Prostate gland (tissue), 2 donors: ENCODE measurements around the gene ZNF740. TPM values are rescaled to one million over a fixed set of nuclear protein-coding genes. Genes with fewer than 3 reads are reported as not detected.

Experiments
- DNase-seq: peaks from one replicate; pipeline ENCODE4 v3.0.0-alpha.2; 2019; ENCODE audit warnings: low spot score
- H3K27ac ChIP-seq, 2 donors: fragments of 200-600 bp; sonication (generic); 2 replicates each; pipeline ENCODE4 v1.5.1; 2017 to 2019
- H3K27me3 ChIP-seq: fragments of 200-600 bp; sonication (generic); replicated peaks from 2 replicates; pipeline ENCODE4 v1.5.1; 2019; ENCODE audit not compliant: insufficient read depth
- H3K36me3 ChIP-seq, 2 donors: fragments of 200-600 bp; sonication (generic); 1 replicate in 1 of 2; 2 replicates in 1 of 2; pipeline versions ENCODE4 v1.5.1 to v1.8.1; 2017 to 2019
- H3K4me1 ChIP-seq: fragments of 200-600 bp; sonication (generic); replicated peaks from 2 replicates; pipeline ENCODE4 v1.5.1; 2019
- H3K4me3 ChIP-seq, 2 donors: fragments of 200-600 bp; sonication (generic); 2 replicates each; pipeline ENCODE4 v1.5.1; 2017 to 2019
- H3K9me3 ChIP-seq: fragments of 200-600 bp; sonication (generic); 2 replicates; pipeline ENCODE4 v1.5.1; 2017
- POLR2A ChIP-seq: fragments of 450-650 bp; IDR thresholded peaks from one replicate; pipeline ENCODE4 v1.6.1; 2016; ENCODE audit warnings: antibody characterized with exemption, mild to moderate bottlenecking
- POLR2AphosphoS5 ChIP-seq: sonication (generic); formaldehyde crosslinking; IDR thresholded peaks from one replicate; pipeline ENCODE4 v1.6.1; 2017; ENCODE audit warnings: antibody characterized with exemption
- WGBS: methylation state at CpG from one replicate; pipeline ENCODE4 v1.1.5; 2018; 5-methylcytosine and 5-hydroxymethylcytosine counted together
- intact Hi-C: fragments of 100-400 bp; cut with DNase I; formaldehyde crosslinking; loops from one replicate; pipeline ENCODE4 v1.14.2; 2022
- total RNA-seq, 2 donors: library from RNA; depleted of rRNA; stranded (reverse); fragments of >200 nt; gene quantifications; one replicate each; pipeline ENCODE4 v1.1.0, GENCODE V29; 2016
- TF ChIP-seq, protein P1 (sequence below), 4 experiments: fragments of 200-600 bp in 2 of 4; fragments of 450-650 bp in 2 of 4; sonication (generic) in 2 of 4; IDR thresholded peaks; 1 replicate in 3 of 4; 2 replicates in 1 of 4; pipeline ENCODE4 v1.5.1; 2016 to 2019; ENCODE audit warnings: antibody characterized with exemption in 4 of 4, mild to moderate bottlenecking in 2 of 4, moderate library complexity in 2 of 4

The ZNF740 gene
- total RNA-seq, 2 donors from 2014 or later: 17.0 to 19.1 TPM

DNA sequence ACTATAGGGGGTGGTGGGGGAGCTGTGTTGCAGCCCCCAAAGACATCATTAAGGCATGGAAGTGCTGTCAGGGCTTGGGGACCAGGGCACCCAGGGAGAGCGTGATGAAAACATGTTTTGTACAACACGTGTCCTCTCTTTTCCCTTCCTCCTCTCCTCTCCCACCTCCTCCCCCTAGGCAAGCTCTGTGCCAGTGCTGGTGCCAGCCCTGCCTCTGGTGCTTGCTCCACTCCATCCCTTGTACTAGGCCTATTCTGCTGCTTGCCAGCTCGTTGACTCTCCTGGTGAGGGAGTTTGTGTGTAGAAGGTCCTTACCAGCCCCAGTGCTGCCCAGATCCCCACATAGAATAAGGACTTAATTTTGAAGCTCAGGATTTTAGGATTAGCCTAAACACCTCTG lies 54.6 kb downstream of the ZNF740 start:
- DNase-seq: no peak
- Histone ChIP-seq H3K36me3 (no peaks in the 10 kb centered on the region), H3K4me3 (no peak overlapping the region), H3K9me3 (no peaks in the 10 kb centered on the region), H3K4me1 (peaks cover 10% of the 10 kb centered on the region), H3K27ac (no peak overlapping the region), H3K27me3 (no peaks in the 10 kb centered on the region)
- TF ChIP-seq POLR2AphosphoS5: no peak
- TF ChIP-seq, protein P1, sequence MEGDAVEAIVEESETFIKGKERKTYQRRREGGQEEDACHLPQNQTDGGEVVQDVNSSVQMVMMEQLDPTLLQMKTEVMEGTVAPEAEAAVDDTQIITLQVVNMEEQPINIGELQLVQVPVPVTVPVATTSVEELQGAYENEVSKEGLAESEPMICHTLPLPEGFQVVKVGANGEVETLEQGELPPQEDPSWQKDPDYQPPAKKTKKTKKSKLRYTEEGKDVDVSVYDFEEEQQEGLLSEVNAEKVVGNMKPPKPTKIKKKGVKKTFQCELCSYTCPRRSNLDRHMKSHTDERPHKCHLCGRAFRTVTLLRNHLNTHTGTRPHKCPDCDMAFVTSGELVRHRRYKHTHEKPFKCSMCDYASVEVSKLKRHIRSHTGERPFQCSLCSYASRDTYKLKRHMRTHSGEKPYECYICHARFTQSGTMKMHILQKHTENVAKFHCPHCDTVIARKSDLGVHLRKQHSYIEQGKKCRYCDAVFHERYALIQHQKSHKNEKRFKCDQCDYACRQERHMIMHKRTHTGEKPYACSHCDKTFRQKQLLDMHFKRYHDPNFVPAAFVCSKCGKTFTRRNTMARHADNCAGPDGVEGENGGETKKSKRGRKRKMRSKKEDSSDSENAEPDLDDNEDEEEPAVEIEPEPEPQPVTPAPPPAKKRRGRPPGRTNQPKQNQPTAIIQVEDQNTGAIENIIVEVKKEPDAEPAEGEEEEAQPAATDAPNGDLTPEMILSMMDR (IDR thresholded peaks at IDR 0.05): no peak
- TF ChIP-seq POLR2A: no peak
- intact Hi-C loops: no loop called here
- 33% methylated on average over 3 of the region's 3 CpGs for WGBS

DNA sequence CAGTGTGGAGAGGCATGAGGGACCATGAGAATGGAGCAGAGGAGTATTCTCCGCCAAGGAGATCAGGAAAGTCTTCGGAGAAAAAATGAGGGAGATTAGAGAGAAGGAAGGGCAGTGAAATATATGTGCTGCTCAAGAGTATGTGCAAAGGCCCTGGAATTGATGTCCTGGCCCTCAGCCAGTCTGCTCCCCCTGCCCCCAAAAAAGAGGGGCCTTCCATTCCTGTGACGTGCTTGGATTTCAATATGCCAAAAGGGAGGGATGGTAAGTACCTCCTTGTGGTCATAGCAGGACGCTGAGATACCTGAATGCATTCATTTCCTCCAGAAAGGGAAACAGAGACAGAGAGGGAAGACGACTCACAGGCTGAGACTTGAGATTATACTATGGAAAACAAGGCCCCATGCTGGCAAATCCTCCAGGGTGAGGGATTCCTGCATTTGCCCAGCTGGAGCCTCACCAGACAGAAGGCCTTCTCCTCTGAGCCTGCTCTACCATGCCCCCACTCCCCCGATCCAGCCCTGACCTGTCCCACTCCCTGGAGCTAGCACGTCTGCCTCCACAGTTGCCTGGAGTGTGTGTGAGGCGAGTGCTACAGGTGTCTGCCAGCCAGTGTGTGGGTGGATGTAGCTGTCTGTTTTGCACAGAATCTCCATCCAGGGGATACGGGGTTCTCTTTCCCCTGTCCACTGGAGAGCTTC lies 55.4 kb downstream of the ZNF740 start:
- intact Hi-C loops: no loop called here
- no peaks in the 10 kb centered on the region for H3K36me3 ChIP-seq
- no peak for TF ChIP-seq POLR2AphosphoS5
- TF ChIP-seq POLR2A: no peak
- TF ChIP-seq, protein P1 (IDR thresholded peaks at IDR 0.05): no peak
- H3K27me3 ChIP-seq: no peaks in the 10 kb centered on the region
- 56% methylated on average over 9 of the region's 9 CpGs for WGBS
- no peak overlapping the region for H3K4me3 ChIP-seq
- no peak for DNase-seq
- H3K9me3 ChIP-seq: no peaks in the 10 kb centered on the region
- H3K4me1 ChIP-seq: peaks cover 7% of the 10 kb centered on the region
- no peak overlapping the region for H3K27ac ChIP-seq

GRCh38 chr12:53236443-53237111 lies 56.1 kb downstream of the ZNF740 start:
- no peak overlapping the region for H3K4me3 ChIP-seq
- DNase-seq: no peak
- no peaks in the 10 kb centered on the region for H3K36me3 ChIP-seq
- TF ChIP-seq POLR2AphosphoS5 (no peak), POLR2A (no peak)
- TF ChIP-seq, protein P1 (IDR thresholded peaks at IDR 0.05): no peak
- H3K4me1 ChIP-seq: peaks cover 7% of the 10 kb centered on the region
- H3K9me3 ChIP-seq: no peaks in the 10 kb centered on the region
- intact Hi-C loops: no loop called here
- H3K27ac ChIP-seq: no peak overlapping the region
- WGBS: 95% methylated on average over 1 of the region's 1 CpG
- H3K27me3 ChIP-seq: no peaks in the 10 kb centered on the region

DNA sequence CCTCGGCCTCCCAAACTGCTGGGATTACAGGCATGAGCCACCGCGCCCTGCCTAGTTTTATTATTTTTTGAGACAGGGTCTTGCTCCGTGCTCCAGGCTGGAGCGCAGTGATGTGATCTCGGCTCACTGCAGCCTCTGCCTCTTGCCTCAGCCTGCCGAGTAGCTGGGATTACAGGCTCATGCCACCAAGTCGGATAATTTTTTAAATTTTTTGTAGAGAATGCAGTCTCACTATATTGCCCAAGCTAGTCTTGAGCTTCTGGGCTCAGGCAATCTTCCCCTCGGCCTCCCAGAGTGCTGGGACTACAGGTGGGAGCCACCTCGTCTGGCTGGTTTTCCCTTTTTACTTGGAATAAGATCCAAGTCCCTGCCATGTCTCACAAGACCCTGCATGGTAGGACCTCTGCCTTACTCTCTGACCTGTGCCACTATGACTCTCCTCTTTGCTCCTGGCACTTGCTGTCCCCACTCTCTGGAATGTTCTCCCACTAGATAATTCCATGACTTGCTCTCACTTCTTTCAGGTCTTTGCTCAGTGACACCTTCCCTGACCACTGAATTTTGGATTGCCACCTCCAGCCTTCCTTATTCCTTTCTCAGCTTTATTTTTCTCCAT lies 59.2 kb downstream of the ZNF740 start:
- Histone ChIP-seq H3K4me3 (no peak overlapping the region), H3K9me3 (no peaks in the 10 kb centered on the region), H3K36me3 (no peaks in the 10 kb centered on the region), H3K4me1 (no peaks in the 10 kb centered on the region), H3K27me3 (no peaks in the 10 kb centered on the region), H3K27ac (no peak overlapping the region)
- intact Hi-C loops: no loop called here
- WGBS: 90% methylated on average over 10 of the region's 10 CpGs
- DNase-seq: no peak
- TF ChIP-seq POLR2A: no peak
- TF ChIP-seq POLR2AphosphoS5: no peak
- TF ChIP-seq, protein P1 (IDR thresholded peaks at IDR 0.05): no peak
